CD8-positive, alpha-beta memory T cell (primary cell): Measurements from ENCODE around the gene TM7SF2. TPM values are rescaled to one million over a fixed set of nuclear protein-coding genes. Genes with fewer than 3 reads are reported as not detected.
A peak's percentile ranks its signal among the peaks of the same experiment; 100 is the strongest.

Source experiments
- CTCF ChIA-PET: fragments of 350-600 bp; sonication (Branson Sonifier 250); formaldehyde crosslinking; loops from one replicate; lab custom pipeline; 2021; ENCODE audit warnings: antibody characterized with exemption; lab: Charles Lee
- POLR2A ChIA-PET: fragments of 350-600 bp; sonication (Branson Sonifier 250); formaldehyde crosslinking; loops from one replicate; lab custom pipeline; 2021; ENCODE audit warnings: antibody characterized with exemption; lab: Charles Lee
- DNase-seq, 5 donors: peaks; one replicate each; pipeline versions ENCODE4 v3.0.0 to v3.0.0-alpha.2; 2020 to 2022; ENCODE audit warnings: mixed read lengths in 1 of 5
- H3K27ac ChIP-seq: one replicate; pipeline ENCODE4 v1.7.0; 2013; ENCODE audit warnings: low read depth, mild to moderate bottlenecking, low read length, moderate library complexity
- H3K27me3 ChIP-seq: 2 replicates; pipeline ENCODE4 v1.7.0; 2013; ENCODE audit warnings: low read length, mild to moderate bottlenecking; ENCODE audit not compliant: insufficient read depth, poor library complexity, severe bottlenecking
- H3K36me3 ChIP-seq: 2 replicates; pipeline ENCODE4 v1.7.0; 2013; ENCODE audit warnings: mild to moderate bottlenecking, low read length, moderate library complexity; ENCODE audit not compliant: insufficient read depth
- H3K4me1 ChIP-seq: 2 replicates; pipeline ENCODE4 v1.7.0; 2013; ENCODE audit warnings: mild to moderate bottlenecking, low read length, moderate library complexity; ENCODE audit not compliant: insufficient read depth
- H3K4me3 ChIP-seq: 2 replicates; pipeline ENCODE4 v1.7.0; 2013; ENCODE audit warnings: mild to moderate bottlenecking, low read length
- H3K9me3 ChIP-seq: 2 replicates; pipeline ENCODE4 v1.7.0; 2013; ENCODE audit warnings: mild to moderate bottlenecking, low read length
- H3K27ac Mint-ChIP-seq, 8 donors: one replicate each; pipeline ENCODE4 v1.8.0; 2020 to 2021; ENCODE audit warnings: mixed read lengths in 8 of 8, mild to moderate bottlenecking in 6 of 8, inconsistent platforms in 3 of 8, moderate library complexity in 3 of 8
- H3K27me3 Mint-ChIP-seq, 2 donors: one replicate each; pipeline ENCODE4 v1.8.0; 2020 to 2021; ENCODE audit warnings: mixed read lengths in 2 of 2, mild to moderate bottlenecking in 1 of 2, moderate library complexity in 1 of 2
- H3K36me3 Mint-ChIP-seq, 3 donors: one replicate each; pipeline ENCODE4 v1.8.0; 2020 to 2021; ENCODE audit warnings: mixed read lengths in 3 of 3, inconsistent platforms in 1 of 3, mild to moderate bottlenecking in 1 of 3
- H3K4me1 Mint-ChIP-seq, 3 donors: one replicate each; pipeline ENCODE4 v1.8.0; 2020 to 2021; ENCODE audit warnings: mixed read lengths in 3 of 3, inconsistent platforms in 1 of 3, mild to moderate bottlenecking in 1 of 3
- H3K4me3 Mint-ChIP-seq, 7 donors: one replicate each; pipeline ENCODE4 v1.8.0; 2020 to 2021; ENCODE audit warnings: mixed read lengths in 7 of 7, mild to moderate bottlenecking in 6 of 7, moderate library complexity in 4 of 7, inconsistent platforms in 2 of 7
- H3K9me3 Mint-ChIP-seq, 5 donors: one replicate each; pipeline ENCODE4 v1.8.0; 2020 to 2022; ENCODE audit warnings: mixed read lengths in 5 of 5, mild to moderate bottlenecking in 3 of 5, moderate library complexity in 2 of 5, inconsistent platforms in 1 of 5
- polyA plus RNA-seq: library from polyadenylated mRNA; unstranded; fragments of 300-500 nt; fragmentation: Illumina TruSeq; gene quantifications from one replicate; pipeline ENCODE4 v1.2.3, GENCODE V29; 2021
- total RNA-seq, 2 experiments: library from RNA; stranded (reverse); gene quantifications; one replicate each; pipeline ENCODE4 v1.2.3, GENCODE V29; 2021

TM7SF2 gene
- total and polyA plus RNA-seq, 3 experiments from 2014 or later: 11.1 to 17.9 (median 17.8) TPM

DNA sequence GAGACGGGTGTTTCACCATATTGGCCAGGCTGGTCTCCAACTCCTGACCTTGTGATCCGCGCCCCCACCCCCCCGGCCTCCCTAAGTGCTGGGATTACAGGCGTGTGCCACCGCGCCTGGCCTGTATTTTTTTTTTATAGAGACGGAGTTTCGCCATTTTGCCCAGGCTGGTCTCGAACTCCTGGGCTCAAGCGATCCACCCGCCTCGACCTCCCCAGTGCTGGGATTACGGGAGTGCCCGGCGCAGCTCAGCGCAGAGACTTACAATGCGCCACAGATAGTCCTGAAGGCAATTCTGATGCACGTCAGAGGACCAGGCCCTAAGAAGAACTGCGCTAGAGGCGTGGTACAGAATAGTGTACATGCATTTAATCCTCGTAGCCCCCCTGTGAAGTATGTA lies 16.2 kb upstream of the TM7SF2 start:
- H3K27ac Mint-ChIP-seq: peak overlapping the region; percentile 76 to 98 (median 94)
- peaks cover 0 to 19% (median 4%) of the 10 kb centered on the region in 3 donors for H3K36me3 Mint-ChIP-seq
- ChIA-PET POLR2A (interaction anchor here (0.8 to 2.0 kb wide), 8 partner anchors 15 to 81 kb away, joined by 3 to 11 read pairs (median 6); partner anchors contain the start of genes ARL2, FAU, MRPL49 and TM7SF2), CTCF (interaction anchor here (1.0 to 9.1 kb wide), 4 partner anchors 16 to 351 kb away, joined by 3 to 104 read pairs (median 4); partner anchors contain the start of genes TM7SF2 and ZNHIT2)
- peak overlapping the region in 6 of 7 donors; percentile 92 to 95 (median 94) for H3K4me3 Mint-ChIP-seq
- no peak overlapping the region for H3K4me3 ChIP-seq
- no peak for DNase-seq
- peaks cover 12% of the 10 kb centered on the region for H3K36me3 ChIP-seq
- peaks cover 12 to 28% (median 19%) of the 10 kb centered on the region in 3 donors for H3K4me1 Mint-ChIP-seq
- no peaks in the 10 kb centered on the region for H3K27me3 ChIP-seq
- peak overlapping the region; percentile 25 for H3K27ac ChIP-seq
- H3K9me3 Mint-ChIP-seq: no peaks in the 10 kb centered on the region
- H3K9me3 ChIP-seq: no peaks in the 10 kb centered on the region
- H3K4me1 ChIP-seq: peaks cover 22% of the 10 kb centered on the region
- H3K27me3 Mint-ChIP-seq: no peaks in the 10 kb centered on the region

DNA sequence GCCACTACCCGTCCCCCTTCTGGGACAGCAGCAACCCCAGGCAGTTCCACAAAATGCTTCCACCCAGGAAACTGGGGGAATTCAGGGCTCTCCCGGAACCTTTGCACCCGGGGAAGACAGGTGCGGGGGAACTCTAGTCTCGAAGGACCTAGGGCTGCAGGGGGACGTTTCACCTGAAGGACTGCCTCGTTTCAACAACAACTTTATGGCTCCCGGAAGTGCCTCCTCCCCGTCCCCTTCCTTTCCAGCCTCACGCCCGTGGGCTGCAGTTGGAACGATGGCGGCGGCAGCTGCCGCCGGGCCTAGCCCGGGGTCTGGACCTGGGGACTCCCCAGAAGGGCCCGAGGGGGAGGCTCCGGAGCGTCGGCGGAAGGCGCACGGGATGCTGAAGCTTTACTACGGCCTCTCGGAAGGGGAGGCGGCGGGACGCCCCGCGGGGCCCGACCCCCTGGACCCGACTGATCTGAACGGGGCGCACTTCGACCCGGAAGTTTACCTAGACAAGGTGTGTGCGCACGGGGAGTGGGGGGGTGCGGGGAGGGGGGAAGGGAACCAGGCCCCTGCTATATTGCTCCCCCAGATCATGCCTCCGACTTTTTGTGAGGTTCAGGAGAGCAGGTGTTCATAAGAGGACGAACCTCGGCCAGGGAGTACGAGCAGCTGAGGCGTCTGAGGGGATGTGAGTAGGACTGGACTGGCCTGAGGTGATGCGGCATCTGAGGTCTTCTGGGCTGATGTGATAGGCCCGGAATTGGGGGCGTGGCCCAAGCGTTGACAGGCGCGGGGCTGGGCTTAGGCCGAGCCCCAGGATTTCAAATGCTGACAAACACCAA lies 15.5 kb upstream of the TM7SF2 start, which contains the start of gene VPS51:
TSS of gene VPS51 (plus strand) at position 241 of the 833 bp plus-strand sequence. CDS start at position 278, 37 bp downstream.
- peaks cover 12% of the 10 kb centered on the region for H3K36me3 ChIP-seq
- H3K9me3 ChIP-seq: no peaks in the 10 kb centered on the region
- no peaks in the 10 kb centered on the region for H3K27me3 ChIP-seq
- Mint-ChIP-seq H3K4me1 (peaks cover 13 to 28% (median 19%) of the 10 kb centered on the region in 3 donors), H3K27ac (peak within 1 kb of the TSS; percentile 76 to 98 (median 94)), H3K4me3 (peak within 1 kb of the TSS; percentile 92 to 97 (median 94)), H3K9me3 (no peaks in the 10 kb centered on the region), H3K36me3 (peaks cover 0 to 24% (median 4%) of the 10 kb centered on the region in 3 donors), H3K27me3 (no peaks in the 10 kb centered on the region)
- peaks cover 22% of the 10 kb centered on the region for H3K4me1 ChIP-seq
- POLR2A ChIA-PET: interaction anchor here (1.2 to 2.0 kb wide), 8 partner anchors 12 to 82 kb away, joined by 3 to 11 read pairs (median 6); partner anchors contain the start of genes ARL2, FAU, MRPL49 and ZNHIT2
- H3K4me3 ChIP-seq: peak within 1 kb of the TSS; percentile 93
- H3K27ac ChIP-seq: peak within 1 kb of the TSS; percentile 82
- DNase-seq: peak; percentile 70 to 90 (median 85)
- CTCF ChIA-PET: interaction anchor here (0.8 to 9.1 kb wide), 6 partner anchors 11 to 83 kb away, joined by 3 to 104 read pairs (median 4); partner anchors contain the start of genes SYVN1, TM7SF2 and ZNHIT2

DNA sequence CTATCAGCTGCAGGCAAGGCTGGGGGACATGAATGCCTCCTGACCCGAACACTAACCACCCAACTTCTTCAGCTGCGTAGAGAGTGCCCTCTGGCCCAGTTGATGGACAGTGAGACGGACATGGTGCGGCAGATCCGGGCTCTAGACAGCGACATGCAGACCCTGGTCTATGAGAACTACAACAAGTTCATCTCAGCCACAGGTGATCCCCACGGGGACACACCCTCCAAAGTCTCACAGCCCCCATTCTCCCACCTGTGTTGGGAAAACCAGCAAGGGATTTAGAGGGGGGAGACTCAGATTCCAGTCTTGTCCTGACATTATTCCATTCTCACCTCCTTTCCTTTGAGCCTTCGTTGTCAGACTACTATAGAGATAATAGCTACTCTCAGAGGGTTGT lies 14.7 kb upstream of the TM7SF2 start:
- Mint-ChIP-seq H3K27me3 (peaks cover 0 to 2% of the 10 kb centered on the region in 2 donors), H3K4me3 (peak overlapping the region; percentile 92 to 97 (median 94)), H3K9me3 (no peaks in the 10 kb centered on the region), H3K36me3 (peaks cover 0 to 27% (median 4%) of the 10 kb centered on the region in 3 donors), H3K4me1 (peaks cover 14 to 28% (median 19%) of the 10 kb centered on the region in 3 donors), H3K27ac (peak overlapping the region in 6 of 8 donors; percentile 58 to 98 (median 95))
- CTCF ChIA-PET: interaction anchor here (0.9 to 9.1 kb wide), 4 partner anchors 12 to 21 kb away, joined by 3 to 104 read pairs (median 6); partner anchors contain the start of genes TM7SF2 and ZNHIT2
- Histone ChIP-seq H3K36me3 (peaks cover 12% of the 10 kb centered on the region), H3K27ac (peak overlapping the region; percentile 82), H3K9me3 (no peaks in the 10 kb centered on the region), H3K4me3 (peak overlapping the region; percentile 93), H3K4me1 (peaks cover 22% of the 10 kb centered on the region), H3K27me3 (no peaks in the 10 kb centered on the region)
- POLR2A ChIA-PET: interaction anchor here (1.2 to 2.0 kb wide), 8 partner anchors 12 to 83 kb away, joined by 3 to 11 read pairs (median 6); partner anchors contain the start of genes ARL2, FAU, MRPL49 and ZNHIT2
- no peak for DNase-seq

DNA sequence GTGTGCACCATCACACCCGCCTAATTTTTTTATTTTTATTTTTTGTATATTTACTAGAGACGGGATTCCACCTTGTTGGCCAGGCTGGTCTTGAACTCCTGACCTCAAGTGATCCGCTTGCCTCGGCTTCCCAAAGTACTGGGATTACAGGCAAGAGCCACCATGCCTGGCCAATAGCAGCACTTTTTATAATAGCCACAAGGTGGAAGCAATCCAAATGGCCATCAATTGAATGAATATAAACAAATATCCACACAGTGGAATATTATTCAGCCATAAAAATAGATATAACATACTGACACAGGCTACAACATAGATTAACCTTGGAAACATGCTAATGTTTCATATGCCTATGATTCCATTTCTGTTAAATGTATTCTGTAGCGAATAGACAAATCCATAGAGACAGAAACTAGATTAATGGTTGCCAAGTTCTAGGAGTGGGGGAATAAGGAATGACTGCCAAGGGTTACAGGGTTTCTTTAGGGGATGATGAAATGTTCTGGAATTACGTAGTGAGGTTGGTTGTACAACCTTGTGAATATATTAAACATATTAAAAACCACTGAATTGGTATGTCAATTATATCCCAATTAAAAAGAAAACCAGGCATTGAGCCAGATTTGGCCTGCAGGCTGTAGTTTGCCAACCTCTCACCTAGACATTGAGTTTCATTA lies 10.9 kb upstream of the TM7SF2 start:
- H3K4me3 Mint-ChIP-seq: no peak overlapping the region
- H3K36me3 Mint-ChIP-seq: peaks cover 0 to 57% (median 8%) of the 10 kb centered on the region in 3 donors
- ChIA-PET CTCF (interaction anchor here (9.1 kb wide), 1 partner anchor 11 kb away, joined by 104 read pairs; the partner anchor contains the start of gene TM7SF2), POLR2A (interaction anchor here (0.6 kb wide), 2 partner anchors 9 to 10 kb away, joined by 3 to 4 read pairs; no protein-coding TSS in a partner anchor)
- Histone ChIP-seq H3K4me1 (peaks cover 19% of the 10 kb centered on the region), H3K4me3 (no peak overlapping the region), H3K36me3 (peaks cover 18% of the 10 kb centered on the region), H3K27me3 (no peaks in the 10 kb centered on the region), H3K27ac (no peak overlapping the region), H3K9me3 (no peaks in the 10 kb centered on the region)
- peaks cover 19 to 37% (median 23%) of the 10 kb centered on the region in 3 donors for H3K4me1 Mint-ChIP-seq
- no peak overlapping the region for H3K27ac Mint-ChIP-seq
- H3K27me3 Mint-ChIP-seq: peaks cover 0 to 2% of the 10 kb centered on the region in 2 donors
- H3K9me3 Mint-ChIP-seq: no peaks in the 10 kb centered on the region
- DNase-seq: no peak

DNA sequence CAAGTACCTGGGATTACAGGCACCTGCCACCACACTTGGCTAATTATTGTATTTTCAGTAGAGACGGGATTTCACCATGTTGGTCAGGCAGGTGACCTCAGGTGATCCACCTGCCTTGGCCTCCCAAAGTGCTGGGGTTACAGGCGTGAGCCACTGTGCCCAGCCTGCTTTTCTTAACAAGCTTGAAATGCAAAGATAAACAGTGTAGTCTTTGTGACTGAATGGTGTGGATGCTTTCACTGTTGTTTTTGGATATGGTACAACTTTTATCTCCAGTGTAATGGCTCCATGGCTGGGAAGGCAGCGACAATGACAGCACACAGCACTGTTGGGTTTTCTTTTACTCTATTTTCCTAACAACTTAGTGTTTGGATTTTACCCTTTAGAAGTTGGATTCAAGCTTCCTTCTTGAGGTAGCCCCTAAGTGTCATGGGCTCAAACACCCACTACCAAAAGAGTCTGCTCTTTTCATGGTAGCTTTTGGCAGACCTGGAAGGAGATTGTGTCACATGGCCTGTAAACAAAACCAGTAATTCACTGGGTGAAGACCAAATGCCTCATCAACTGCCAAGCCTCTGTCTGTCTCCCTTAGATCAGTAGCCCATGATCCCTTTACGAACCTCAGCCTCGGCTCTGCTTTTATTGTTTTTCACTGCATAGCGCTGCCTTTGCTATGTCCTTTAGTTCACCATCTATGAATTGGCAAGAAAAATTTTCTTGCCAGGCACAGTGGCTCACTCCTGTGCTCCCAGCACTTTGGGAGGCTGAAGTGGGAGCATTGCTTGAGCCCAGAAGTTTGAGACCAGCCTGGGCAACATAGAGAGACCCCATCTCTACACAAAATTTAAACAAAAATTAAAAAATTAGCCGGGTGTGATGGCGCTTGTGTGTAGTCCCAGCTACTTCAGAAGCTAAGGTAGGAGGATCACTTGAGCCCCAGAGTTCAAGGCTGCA lies 9.3 kb upstream of the TM7SF2 start:
- Mint-ChIP-seq H3K4me3 (peak overlapping the region in 1 of 7 donors; percentile 42), H3K36me3 (peaks cover 0 to 65% (median 13%) of the 10 kb centered on the region in 3 donors), H3K4me1 (peaks cover 18 to 30% (median 19%) of the 10 kb centered on the region in 3 donors), H3K27me3 (peaks cover 0 to 2% of the 10 kb centered on the region in 2 donors), H3K9me3 (no peaks in the 10 kb centered on the region), H3K27ac (peak overlapping the region in 2 of 8 donors; percentile 9 to 22)
- ChIA-PET POLR2A (no interaction called here), CTCF (interaction anchor here (9.1 kb wide), 1 partner anchor 9 kb away, joined by 104 read pairs; the partner anchor contains the start of gene TM7SF2)
- DNase-seq: no peak
- Histone ChIP-seq H3K9me3 (no peaks in the 10 kb centered on the region), H3K27ac (no peak overlapping the region), H3K27me3 (no peaks in the 10 kb centered on the region), H3K4me3 (no peak overlapping the region), H3K36me3 (peaks cover 19% of the 10 kb centered on the region), H3K4me1 (peaks cover 11% of the 10 kb centered on the region)

DNA sequence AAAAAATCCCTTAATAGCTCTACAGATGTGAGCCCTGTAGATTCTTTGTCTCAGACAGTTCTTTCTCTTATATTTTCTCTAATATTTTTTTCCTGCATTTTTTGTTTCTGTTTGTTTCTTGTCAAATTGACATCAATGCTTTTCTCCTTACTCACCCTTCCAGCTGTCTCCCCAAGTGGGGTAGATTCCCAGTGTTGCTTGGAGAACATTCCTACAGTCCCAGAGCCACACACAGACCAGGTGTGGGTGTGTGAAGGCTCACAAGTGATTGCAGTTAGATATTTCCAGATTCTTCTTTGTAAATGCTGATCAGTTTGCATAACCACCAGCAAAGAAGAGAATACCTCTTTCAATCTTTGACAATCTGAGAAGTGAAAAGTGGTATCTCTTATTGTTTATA lies 8.2 kb upstream of the TM7SF2 start:
- Histone ChIP-seq H3K27me3 (no peaks in the 10 kb centered on the region), H3K4me1 (peaks cover 2% of the 10 kb centered on the region), H3K27ac (no peak overlapping the region), H3K9me3 (no peaks in the 10 kb centered on the region), H3K36me3 (peaks cover 14% of the 10 kb centered on the region), H3K4me3 (no peak overlapping the region)
- H3K27me3 Mint-ChIP-seq: peaks cover 0 to 2% of the 10 kb centered on the region in 2 donors
- POLR2A ChIA-PET: interaction anchor here (0.7 kb wide), 1 partner anchor 221 kb away, joined by 4 read pairs; no protein-coding TSS in a partner anchor
- H3K9me3 Mint-ChIP-seq: no peaks in the 10 kb centered on the region
- CTCF ChIA-PET: interaction anchor here (2.5 to 9.1 kb wide), 2 partner anchors 8 to 13 kb away, joined by 5 to 104 read pairs; partner anchors contain the start of genes TM7SF2 and ZNHIT2
- H3K27ac Mint-ChIP-seq: peak overlapping the region in 3 of 8 donors; percentile 3 to 10 (median 9)
- peak overlapping the region in 1 of 7 donors; percentile 39 for H3K4me3 Mint-ChIP-seq
- DNase-seq: no peak
- peaks cover 0 to 66% (median 12%) of the 10 kb centered on the region in 3 donors for H3K36me3 Mint-ChIP-seq
- peaks cover 13 to 25% (median 18%) of the 10 kb centered on the region in 3 donors for H3K4me1 Mint-ChIP-seq
